Adipocyte (in vitro differentiated cells): Measurements from ENCODE around the gene RARB.

Source experiments
- DNase-seq: peaks from one replicate; pipeline ENCODE4 v3.0.0-alpha.2; 2015; ENCODE audit warnings: low read depth
- H3K27me3 ChIP-seq: replicated peaks from 2 replicates; pipeline ENCODE4 v1.7.0; 2013; ENCODE audit warnings: mild to moderate bottlenecking, low read length, moderate library complexity; ENCODE audit not compliant: control insufficient read depth, insufficient read depth
- H3K36me3 ChIP-seq: 2 replicates; pipeline ENCODE4 v1.7.0; 2013; ENCODE audit warnings: low read length, mild to moderate bottlenecking, moderate library complexity; ENCODE audit not compliant: control insufficient read depth, insufficient read depth, severe bottlenecking
- H3K4me1 ChIP-seq: 2 replicates; pipeline ENCODE4 v1.7.0; 2013; ENCODE audit warnings: mild to moderate bottlenecking, low read length, moderate library complexity; ENCODE audit not compliant: control insufficient read depth, insufficient read depth
- H3K4me3 ChIP-seq: 2 replicates; pipeline ENCODE4 v1.7.0; 2013; ENCODE audit warnings: mild to moderate bottlenecking, low read length, moderate library complexity
- H3K9ac ChIP-seq: 2 replicates; pipeline ENCODE4 v1.7.0; 2013; ENCODE audit warnings: mild to moderate bottlenecking, low read length, moderate library complexity
- H3K9me3 ChIP-seq: 2 replicates; pipeline ENCODE4 v1.7.0; 2013; ENCODE audit warnings: mild to moderate bottlenecking, low read length, moderate library complexity; ENCODE audit not compliant: control insufficient read depth

RARB gene

DNA sequence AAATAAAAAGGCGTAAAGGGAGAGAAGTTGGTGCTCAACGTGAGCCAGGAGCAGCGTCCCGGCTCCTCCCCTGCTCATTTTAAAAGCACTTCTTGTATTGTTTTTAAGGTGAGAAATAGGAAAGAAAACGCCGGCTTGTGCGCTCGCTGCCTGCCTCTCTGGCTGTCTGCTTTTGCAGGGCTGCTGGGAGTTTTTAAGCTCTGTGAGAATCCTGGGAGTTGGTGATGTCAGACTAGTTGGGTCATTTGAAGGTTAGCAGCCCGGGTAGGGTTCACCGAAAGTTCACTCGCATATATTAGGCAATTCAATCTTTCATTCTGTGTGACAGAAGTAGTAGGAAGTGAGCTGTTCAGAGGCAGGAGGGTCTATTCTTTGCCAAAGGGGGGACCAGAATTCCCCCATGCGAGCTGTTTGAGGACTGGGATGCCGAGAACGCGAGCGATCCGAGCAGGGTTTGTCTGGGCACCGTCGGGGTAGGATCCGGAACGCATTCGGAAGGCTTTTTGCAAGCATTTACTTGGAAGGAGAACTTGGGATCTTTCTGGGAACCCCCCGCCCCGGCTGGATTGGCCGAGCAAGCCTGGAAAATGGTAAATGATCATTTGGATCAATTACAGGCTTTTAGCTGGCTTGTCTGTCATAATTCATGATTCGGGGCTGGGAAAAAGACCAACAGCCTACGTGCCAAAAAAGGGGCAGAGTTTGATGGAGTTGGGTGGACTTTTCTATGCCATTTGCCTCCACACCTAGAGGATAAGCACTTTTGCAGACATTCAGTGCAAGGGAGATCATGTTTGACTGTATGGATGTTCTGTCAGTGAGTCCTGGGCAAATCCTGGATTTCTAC, at the start of gene RARB:
Gene RARB (plus strand): TSS at position 322 of the 847 bp plus-strand sequence. CDS start 469 bp downstream, at position 791.
- Histone ChIP-seq H3K9ac (peak within 1 kb of the TSS; percentile 82), H3K9me3 (no peaks in the 10 kb centered on the region), H3K4me3 (peak within 1 kb of the TSS; percentile 85), H3K4me1 (peaks cover 13% of the 10 kb centered on the region), H3K27me3 (no peaks in the 10 kb centered on the region), H3K36me3 (no peaks in the 10 kb centered on the region)
- peak; percentile 97 for DNase-seq

DNA sequence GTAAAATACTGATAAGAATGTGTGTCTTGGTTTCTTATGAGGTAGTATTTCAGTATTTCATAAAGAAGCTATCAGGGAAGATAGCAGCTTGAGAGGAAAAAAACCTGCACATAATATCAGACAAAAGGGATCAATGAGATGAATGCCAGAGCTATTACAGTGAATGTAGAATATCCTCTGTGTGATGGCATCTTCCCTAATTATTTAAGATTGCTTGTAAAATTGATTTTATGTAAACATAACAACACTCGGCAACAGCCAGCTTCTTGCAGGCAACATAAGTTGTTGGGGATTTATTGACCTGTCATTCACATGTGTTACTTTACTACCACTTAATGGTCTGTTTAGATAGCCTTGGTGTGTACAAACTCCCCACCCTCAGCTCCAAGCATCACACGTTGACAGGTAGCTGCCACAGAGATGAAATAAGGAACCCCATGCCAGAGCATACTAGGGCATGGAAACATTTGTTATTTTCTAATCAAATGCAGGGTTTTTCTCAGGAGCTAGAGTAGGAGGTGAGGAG, 49.2 kb upstream of the RARB start:
- H3K27me3 ChIP-seq: peaks cover 82% of the 10 kb centered on the region
- H3K9me3 ChIP-seq: no peaks in the 10 kb centered on the region

GRCh38 chr3:25380222-25380739, 47.8 kb upstream of the RARB start:
- Histone ChIP-seq H3K9ac (no peak overlapping the region), H3K9me3 (no peaks in the 10 kb centered on the region), H3K27me3 (peaks cover 75% of the 10 kb centered on the region), H3K4me3 (no peak overlapping the region), H3K36me3 (no peaks in the 10 kb centered on the region), H3K4me1 (no peaks in the 10 kb centered on the region)
- DNase-seq: peak; percentile 91

More for the DNA sequence above, 49.2 kb upstream of the RARB start:
- no peak overlapping the region for H3K4me3 ChIP-seq
- H3K9ac ChIP-seq: no peak overlapping the region
- H3K4me1 ChIP-seq: no peaks in the 10 kb centered on the region
- DNase-seq: no peak
- no peaks in the 10 kb centered on the region for H3K36me3 ChIP-seq

DNA sequence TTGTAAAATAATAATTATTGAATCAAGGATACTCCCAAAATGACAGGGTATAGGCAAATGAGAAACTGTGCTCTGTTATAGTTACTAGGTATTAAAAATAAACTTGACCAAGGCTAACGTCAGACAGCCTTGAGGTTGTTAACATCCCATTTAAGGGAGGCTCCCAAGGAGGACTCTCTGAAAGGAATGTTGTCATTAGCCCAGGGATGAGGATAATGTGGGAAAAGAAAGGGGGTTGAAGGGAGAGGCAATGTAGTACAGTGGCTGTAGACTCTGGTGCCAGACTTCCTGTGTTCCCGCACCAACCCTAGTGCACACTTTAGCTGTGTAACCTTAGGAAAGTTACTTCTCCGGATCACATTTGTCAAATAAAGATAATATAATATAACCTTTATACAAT, 47.0 kb upstream of the RARB start:
- H3K4me1 ChIP-seq: no peaks in the 10 kb centered on the region
- H3K36me3 ChIP-seq: no peaks in the 10 kb centered on the region
- peak; percentile 16 for DNase-seq
- H3K9ac ChIP-seq: no peak overlapping the region
- peaks cover 73% of the 10 kb centered on the region for H3K27me3 ChIP-seq
- no peaks in the 10 kb centered on the region for H3K9me3 ChIP-seq
- no peak overlapping the region for H3K4me3 ChIP-seq

GRCh38 chr3:25384471-25384870, 43.6 kb upstream of the RARB start:
- no peak for DNase-seq
- no peak overlapping the region for H3K9ac ChIP-seq
- no peaks in the 10 kb centered on the region for H3K4me1 ChIP-seq
- peaks cover 52% of the 10 kb centered on the region for H3K27me3 ChIP-seq
- no peaks in the 10 kb centered on the region for H3K9me3 ChIP-seq
- no peak overlapping the region for H3K4me3 ChIP-seq
- no peaks in the 10 kb centered on the region for H3K36me3 ChIP-seq

- Histone ChIP-seq H3K9ac (no peak overlapping the region), H3K4me3 (no peak overlapping the region), H3K9me3 (peaks cover under 1% of the 10 kb centered on the region), H3K27me3 (peaks cover 42% of the 10 kb centered on the region), H3K4me1 (no peaks in the 10 kb centered on the region), H3K36me3 (no peaks in the 10 kb centered on the region)
- no peak for DNase-seq
Observed at GRCh38 chr3:25385807-25386460, 42.1 kb upstream of the RARB start.

DNA sequence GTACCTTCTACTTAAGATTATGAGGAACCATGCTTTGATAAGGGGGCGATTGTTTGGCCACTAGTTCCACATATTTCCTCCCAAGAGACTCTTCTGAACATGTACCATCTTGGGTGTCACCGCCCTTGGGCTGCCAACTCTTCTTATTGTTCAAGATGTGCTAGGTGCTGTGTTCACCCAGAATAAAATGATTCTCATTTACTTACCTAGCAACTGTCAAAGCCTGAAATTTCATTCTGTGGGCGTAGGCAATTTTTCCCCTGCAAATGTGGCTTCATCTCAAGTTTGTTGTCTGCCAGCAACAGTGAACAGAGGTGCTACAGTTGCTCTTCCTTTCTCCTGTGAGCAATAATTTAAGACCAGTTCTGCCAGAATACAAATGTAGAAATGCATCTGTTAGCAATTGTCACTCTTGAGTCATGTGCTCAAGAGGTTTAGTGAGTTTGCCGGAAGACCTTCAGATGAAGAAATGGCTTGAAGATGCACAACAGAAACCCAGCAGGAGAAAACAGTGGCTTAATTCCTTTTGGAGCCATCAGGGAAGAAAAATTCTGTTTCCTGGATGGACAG, 41.3 kb upstream of the RARB start:
- Histone ChIP-seq H3K36me3 (no peaks in the 10 kb centered on the region), H3K9ac (no peak overlapping the region)
- peak; percentile 32 for DNase-seq

DNA sequence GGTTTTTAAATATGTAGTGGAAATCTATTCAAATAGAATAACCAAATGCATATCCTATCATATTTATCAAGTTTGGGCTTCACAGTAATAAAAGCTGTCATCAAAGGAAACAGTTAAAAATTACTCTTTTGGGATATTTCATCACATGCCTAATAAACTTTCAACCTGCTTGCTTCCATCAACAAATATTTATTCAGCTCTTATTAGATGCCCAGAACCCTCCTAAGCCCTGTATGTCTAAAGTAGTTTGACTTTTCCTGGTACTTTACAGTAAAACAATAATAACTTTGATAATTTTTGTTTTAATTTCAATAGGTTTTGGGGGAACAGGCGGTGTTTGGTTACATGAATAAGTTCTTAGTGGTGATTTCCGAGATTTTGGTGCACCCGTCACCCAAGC, 37.5 kb upstream of the RARB start:
- Histone ChIP-seq H3K4me1 (no peaks in the 10 kb centered on the region), H3K9ac (no peak overlapping the region), H3K36me3 (no peaks in the 10 kb centered on the region), H3K27me3 (peaks cover 19% of the 10 kb centered on the region), H3K9me3 (peaks cover 25% of the 10 kb centered on the region), H3K4me3 (no peak overlapping the region)
- no peak for DNase-seq

More for the DNA sequence above, 41.3 kb upstream of the RARB start:
- Histone ChIP-seq H3K9me3 (peaks cover 9% of the 10 kb centered on the region), H3K4me3 (no peak overlapping the region), H3K27me3 (peaks cover 36% of the 10 kb centered on the region), H3K4me1 (no peaks in the 10 kb centered on the region)

GRCh38 chr3:25396251-25396650, 31.8 kb upstream of the RARB start:
- no peak for DNase-seq
- Histone ChIP-seq H3K4me3 (no peak overlapping the region), H3K4me1 (no peaks in the 10 kb centered on the region), H3K9ac (no peak overlapping the region), H3K27me3 (peaks cover 8% of the 10 kb centered on the region), H3K9me3 (peaks cover 21% of the 10 kb centered on the region), H3K36me3 (no peaks in the 10 kb centered on the region)

- Histone ChIP-seq H3K4me3 (no peak overlapping the region), H3K9ac (no peak overlapping the region), H3K4me1 (no peaks in the 10 kb centered on the region), H3K9me3 (peaks cover 17% of the 10 kb centered on the region), H3K36me3 (no peaks in the 10 kb centered on the region), H3K27me3 (peaks cover 8% of the 10 kb centered on the region)
- DNase-seq: no peak
Observed at GRCh38 chr3:25396686-25397085, 31.4 kb upstream of the RARB start.

GRCh38 chr3:25397150-25397549, 30.9 kb upstream of the RARB start:
- peaks cover 13% of the 10 kb centered on the region for H3K9me3 ChIP-seq
- H3K4me3 ChIP-seq: no peak overlapping the region
- no peak overlapping the region for H3K9ac ChIP-seq
- DNase-seq: no peak
- no peaks in the 10 kb centered on the region for H3K36me3 ChIP-seq
- no peaks in the 10 kb centered on the region for H3K4me1 ChIP-seq
- peaks cover 8% of the 10 kb centered on the region for H3K27me3 ChIP-seq
